CD4-positive, CD25-positive, alpha-beta regulatory T cell (primary cell): Measurements from ENCODE around the gene PAPSS1. TPM values are rescaled to one million over a fixed set of nuclear protein-coding genes. Genes with fewer than 3 reads are reported as not detected.
"Not testable (repeated sequence)": the region's sequence is repeated elsewhere in the genome, so short reads cannot be mapped to it uniquely, and the experiment has no call there.

Source experiments
- ATAC-seq, 2 donors: fragments of 150-1000 bp; cut with Tn5 transposase; one replicate each; pipeline ENCODE4 v1.10.0; 2021; ENCODE audit warnings: low read depth in 2 of 2, moderate number of reproducible peaks in 2 of 2, moderate library complexity in 1 of 2
- DNase-seq, 3 donors: peaks; one replicate each; pipeline versions ENCODE4 v3.0.0 to v3.0.0-alpha.2; 2012 to 2022; ENCODE audit warnings: mixed read lengths in 1 of 3
- H3K27ac ChIP-seq: one replicate; pipeline ENCODE4 v1.7.0; 2013; ENCODE audit warnings: mild to moderate bottlenecking, low read length; ENCODE audit not compliant: insufficient read depth, poor library complexity, severe bottlenecking
- H3K27me3 ChIP-seq: one replicate; pipeline ENCODE4 v1.7.0; 2013; ENCODE audit warnings: low read length; ENCODE audit not compliant: control insufficient read depth, insufficient read depth
- H3K36me3 ChIP-seq: one replicate; pipeline ENCODE4 v1.7.0; 2013; ENCODE audit warnings: mild to moderate bottlenecking, low read length, moderate library complexity; ENCODE audit not compliant: control insufficient read depth, insufficient read depth
- H3K4me1 ChIP-seq: 2 replicates; pipeline ENCODE4 v1.7.0; 2013; ENCODE audit warnings: mild to moderate bottlenecking, low read length; ENCODE audit not compliant: insufficient read depth, control insufficient read depth, poor library complexity, severe bottlenecking
- H3K4me3 ChIP-seq: one replicate; pipeline ENCODE4 v1.7.0; 2013; ENCODE audit warnings: low read depth, mild to moderate bottlenecking, low read length, moderate library complexity
- H3K9me3 ChIP-seq, 2 experiments: 1 replicate in 1 of 2; 2 replicates in 1 of 2; pipeline ENCODE4 v1.7.0; 2013; ENCODE audit warnings: low read length in 2 of 2, mild to moderate bottlenecking in 1 of 2, moderate library complexity in 1 of 2; ENCODE audit not compliant: control insufficient read depth in 2 of 2
- H3K27ac Mint-ChIP-seq, 3 donors: one replicate each; pipeline ENCODE4 v1.8.0; 2020 to 2022; ENCODE audit warnings: mild to moderate bottlenecking in 3 of 3, mixed read lengths in 3 of 3, moderate library complexity in 2 of 3
- H3K27me3 Mint-ChIP-seq: one replicate; pipeline ENCODE4 v1.8.0; 2022; ENCODE audit warnings: mild to moderate bottlenecking, mixed read lengths
- H3K36me3 Mint-ChIP-seq: one replicate; pipeline ENCODE4 v1.8.0; 2020; ENCODE audit warnings: mixed read lengths
- H3K4me1 Mint-ChIP-seq, 4 donors: one replicate each; pipeline ENCODE4 v1.8.0; 2020 to 2022; ENCODE audit warnings: mixed read lengths in 4 of 4, mild to moderate bottlenecking in 1 of 4
- H3K4me3 Mint-ChIP-seq, 4 donors: one replicate each; pipeline ENCODE4 v1.8.0; 2020 to 2022; ENCODE audit warnings: mild to moderate bottlenecking in 4 of 4, mixed read lengths in 4 of 4, moderate library complexity in 3 of 4
- H3K9me3 Mint-ChIP-seq, 7 donors: one replicate each; pipeline ENCODE4 v1.8.0; 2020 to 2022; ENCODE audit warnings: mixed read lengths in 7 of 7, mild to moderate bottlenecking in 3 of 7, moderate library complexity in 2 of 7
- polyA plus RNA-seq, 4 donors: library from polyadenylated mRNA; unstranded; fragments of 300-500 nt; fragmentation: Illumina TruSeq; gene quantifications; one replicate each; pipeline ENCODE4 v1.2.3, GENCODE V29; 2021
- total RNA-seq: library from RNA; stranded (reverse); gene quantifications from one replicate; pipeline ENCODE4 v1.2.3, GENCODE V29; 2022

The PAPSS1 gene
- total and polyA plus RNA-seq, 5 donors from 2014 or later, result 18.4 to 53.6 (median 38.9) TPM

GRCh38 chr4:107710493-107711459 is 9.3 kb downstream of the PAPSS1 start:
- Histone ChIP-seq H3K4me3 (no peak overlapping the region), H3K27me3 (no peaks in the 10 kb centered on the region), H3K27ac (no peak overlapping the region), H3K4me1 (no peaks in the 10 kb centered on the region), H3K9me3 (peaks cover 18 to 25% of the 10 kb centered on the region in 2 experiments), H3K36me3 (no peaks in the 10 kb centered on the region)
- ATAC-seq, result no peak
- H3K4me3 Mint-ChIP-seq, result no peak overlapping the region
- no peak overlapping the region for H3K27ac Mint-ChIP-seq
- H3K9me3 Mint-ChIP-seq, result peaks cover 0 to 24% (median 4%) of the 10 kb centered on the region in 7 donors
- peaks cover 28% of the 10 kb centered on the region for H3K36me3 Mint-ChIP-seq
- no peak for DNase-seq
- no peaks in the 10 kb centered on the region for H3K27me3 Mint-ChIP-seq
- peaks cover 6 to 17% (median 10%) of the 10 kb centered on the region in 4 donors for H3K4me1 Mint-ChIP-seq

DNA sequence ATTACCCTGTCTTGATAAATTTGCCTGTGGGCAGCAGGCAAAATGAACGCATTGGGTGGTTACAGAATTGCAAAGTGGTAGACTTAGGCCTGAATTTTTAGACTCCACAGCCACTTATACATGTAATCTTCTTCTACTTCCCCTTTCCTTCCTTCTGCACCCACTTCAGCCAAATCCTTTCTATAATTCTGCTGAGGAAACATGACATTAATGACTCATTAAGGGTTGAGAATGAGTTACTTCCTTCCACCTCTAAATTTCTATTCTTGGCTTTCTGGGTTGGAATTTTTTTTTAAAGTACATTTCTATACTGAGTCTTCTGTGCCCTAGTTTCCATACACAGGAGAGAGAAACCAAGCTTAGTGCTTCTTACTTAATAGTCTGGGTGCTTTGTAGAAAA is 10.1 kb downstream of the PAPSS1 start:
- no peaks in the 10 kb centered on the region for H3K27me3 ChIP-seq
- H3K36me3 ChIP-seq, result no peaks in the 10 kb centered on the region
- no peak overlapping the region for H3K27ac ChIP-seq
- no peaks in the 10 kb centered on the region for H3K4me1 ChIP-seq
- Mint-ChIP-seq H3K27me3 (no peaks in the 10 kb centered on the region), H3K9me3 (peaks cover 0 to 31% (median 9%) of the 10 kb centered on the region in 7 donors), H3K4me3 (no peak overlapping the region), H3K4me1 (peaks cover 5 to 13% (median 9%) of the 10 kb centered on the region in 4 donors), H3K27ac (no peak overlapping the region), H3K36me3 (peaks cover 23% of the 10 kb centered on the region)
- peaks cover 25 to 34% of the 10 kb centered on the region in 2 experiments for H3K9me3 ChIP-seq
- H3K4me3 ChIP-seq, result no peak overlapping the region
- DNase-seq (no peak), ATAC-seq (no peak)

DNA sequence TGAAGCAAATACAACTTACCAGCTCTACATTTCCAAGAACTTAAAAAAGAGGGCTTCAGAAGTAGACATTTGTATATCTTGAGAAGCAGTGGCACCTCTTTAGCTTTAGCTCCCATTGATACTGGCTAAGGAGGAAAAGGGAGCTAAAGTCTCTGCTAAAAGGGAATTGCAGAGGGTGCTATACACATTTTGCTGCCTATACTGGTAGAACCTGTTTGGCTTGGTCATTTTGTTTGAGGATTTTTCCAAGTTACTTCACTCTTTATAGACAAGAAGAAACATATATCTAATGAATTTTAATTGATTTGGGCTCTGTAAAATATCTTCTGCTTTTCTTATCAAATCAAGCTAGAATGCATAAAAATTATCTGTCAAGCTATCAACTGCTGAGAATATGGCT is 11.8 kb downstream of the PAPSS1 start:
- Mint-ChIP-seq H3K9me3 (peaks cover 2 to 43% (median 14%) of the 10 kb centered on the region in 7 donors), H3K27me3 (no peaks in the 10 kb centered on the region), H3K36me3 (peaks cover 24% of the 10 kb centered on the region), H3K4me1 (peaks cover 0 to 14% (median 7%) of the 10 kb centered on the region in 4 donors), H3K4me3 (peak overlapping the region in 1 of 4 donors; percentile 10), H3K27ac (no peak overlapping the region)
- Histone ChIP-seq H3K9me3 (peaks cover 25 to 48% of the 10 kb centered on the region in 2 experiments), H3K4me1 (no peaks in the 10 kb centered on the region), H3K36me3 (no peaks in the 10 kb centered on the region), H3K27me3 (no peaks in the 10 kb centered on the region), H3K4me3 (no peak overlapping the region), H3K27ac (no peak overlapping the region)
- ATAC-seq (no peak), DNase-seq (no peak)

DNA sequence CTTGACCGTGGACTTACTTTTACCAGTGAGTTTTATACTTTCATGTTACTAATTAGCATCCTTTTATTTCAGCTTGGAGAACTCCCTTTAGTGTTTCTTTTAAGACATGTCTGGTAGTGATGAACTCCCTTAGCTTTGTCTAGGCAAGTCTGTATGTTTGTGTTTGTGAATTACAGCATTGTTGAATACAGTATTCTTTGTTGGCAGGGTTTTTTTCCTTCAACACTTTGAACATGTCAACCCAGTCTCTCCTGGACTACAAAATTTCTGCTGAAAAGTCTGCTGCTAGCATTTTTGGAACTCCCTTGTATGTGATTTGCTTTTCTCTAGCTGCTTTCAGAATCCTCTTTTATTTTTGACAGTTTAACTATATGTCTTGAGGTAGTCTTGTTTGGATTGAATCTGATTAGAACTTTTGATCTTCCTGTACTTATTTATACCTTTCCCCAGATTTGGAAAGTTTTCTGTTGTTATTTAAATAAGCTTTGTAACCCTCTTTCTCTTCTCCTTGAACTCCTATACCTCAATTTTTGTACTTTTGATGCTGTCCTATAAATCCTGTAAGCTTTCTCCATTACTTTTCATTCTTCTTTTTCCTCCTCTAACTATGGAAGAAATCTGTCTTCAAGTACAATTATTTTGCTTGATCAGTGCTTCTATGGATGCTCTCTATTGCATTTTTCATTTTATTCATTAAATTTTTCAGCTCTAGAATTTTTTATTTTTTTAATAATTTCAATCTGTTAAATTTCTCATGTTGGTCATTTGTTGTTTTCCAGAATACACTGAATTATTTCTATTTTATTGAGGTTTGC is 14.1 kb downstream of the PAPSS1 start:
- Histone ChIP-seq H3K4me3 (no peak overlapping the region), H3K36me3 (peaks cover 3% of the 10 kb centered on the region), H3K27me3 (no peaks in the 10 kb centered on the region), H3K4me1 (no peaks in the 10 kb centered on the region), H3K9me3 (peaks cover 25 to 48% of the 10 kb centered on the region in 2 experiments), H3K27ac (no peak overlapping the region)
- Mint-ChIP-seq H3K36me3 (peaks cover 32% of the 10 kb centered on the region), H3K27ac (no peak overlapping the region), H3K27me3 (no peaks in the 10 kb centered on the region), H3K9me3 (peaks cover 3 to 47% (median 14%) of the 10 kb centered on the region in 7 donors), H3K4me3 (no peak overlapping the region), H3K4me1 (peaks cover 6 to 20% (median 14%) of the 10 kb centered on the region in 4 donors)
- DNase-seq, result no peak
- no peak for ATAC-seq

DNA sequence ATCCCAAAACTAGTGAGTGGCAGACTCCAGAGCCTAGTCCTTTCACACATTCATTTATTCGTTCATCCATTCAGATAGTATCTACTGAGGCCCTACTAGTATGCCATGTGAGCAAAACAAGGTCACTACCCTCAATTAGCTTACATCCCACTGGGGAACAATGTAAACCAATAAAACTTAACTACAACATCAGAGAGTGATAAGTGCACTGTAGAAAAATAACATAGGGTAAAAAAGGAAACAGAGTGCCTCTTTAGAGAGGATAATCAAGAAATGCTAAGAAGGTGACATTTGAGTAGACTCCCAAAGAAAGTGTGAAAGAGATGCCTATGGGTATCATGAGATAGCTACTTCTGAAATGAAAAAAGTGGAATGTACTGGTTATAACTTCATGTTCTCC is 18.5 kb downstream of the PAPSS1 start:
- DNase-seq (no peak), ATAC-seq (no peak)
- H3K36me3 Mint-ChIP-seq, result peaks cover 43% of the 10 kb centered on the region
- no peak overlapping the region for H3K4me3 ChIP-seq
- no peak overlapping the region for H3K27ac ChIP-seq
- H3K4me1 ChIP-seq, result no peaks in the 10 kb centered on the region
- peaks cover 1 to 31% (median 13%) of the 10 kb centered on the region in 7 donors for H3K9me3 Mint-ChIP-seq
- H3K27me3 ChIP-seq, result no peaks in the 10 kb centered on the region
- H3K27ac Mint-ChIP-seq, result no peak overlapping the region
- H3K27me3 Mint-ChIP-seq, result no peaks in the 10 kb centered on the region
- H3K4me3 Mint-ChIP-seq, result no peak overlapping the region
- peaks cover 9 to 14% (median 10%) of the 10 kb centered on the region in 4 donors for H3K4me1 Mint-ChIP-seq
- peaks cover 17 to 30% of the 10 kb centered on the region in 2 experiments for H3K9me3 ChIP-seq
- peaks cover 16% of the 10 kb centered on the region for H3K36me3 ChIP-seq

DNA sequence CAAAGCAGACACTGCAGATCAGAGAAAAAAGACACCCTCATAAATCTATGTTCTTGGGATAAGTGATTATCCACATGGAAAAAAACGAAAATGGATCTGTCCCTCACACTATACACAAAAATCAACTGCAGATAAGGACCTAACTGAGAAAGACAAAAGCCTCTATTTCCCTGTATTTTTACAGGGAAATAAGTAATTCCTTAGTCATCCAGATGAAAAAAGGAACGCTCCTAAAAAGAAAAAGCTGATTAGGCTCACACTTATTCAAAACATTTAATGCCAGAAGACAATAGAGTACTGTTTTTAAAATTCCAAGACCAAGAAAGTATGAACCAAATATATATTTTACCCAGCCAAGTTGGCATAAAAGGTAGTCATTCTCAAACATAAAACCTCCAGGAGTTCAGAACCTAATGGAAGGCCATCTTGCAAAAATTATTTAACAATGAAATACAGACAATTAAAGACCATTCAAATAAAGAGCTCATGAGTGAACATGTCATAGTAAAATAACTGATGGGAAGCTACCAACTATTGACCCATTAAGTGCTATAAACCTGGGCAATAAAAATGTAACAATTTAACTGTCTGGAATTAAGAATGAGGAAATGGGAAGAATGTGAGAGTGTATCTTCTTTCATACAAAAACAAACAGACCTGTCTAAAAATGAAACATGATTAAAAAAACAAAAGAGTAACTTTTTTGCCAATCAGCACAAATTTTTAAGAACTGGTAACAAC is 20.4 kb downstream of the PAPSS1 start:
- no peaks in the 10 kb centered on the region for H3K27me3 ChIP-seq
- H3K27ac ChIP-seq, result no peak overlapping the region
- no peak for DNase-seq
- H3K4me3 Mint-ChIP-seq, result no peak overlapping the region
- H3K27ac Mint-ChIP-seq, result no peak overlapping the region
- peaks cover 0 to 21% (median 4%) of the 10 kb centered on the region in 7 donors for H3K9me3 Mint-ChIP-seq
- peaks cover 10 to 20% (median 19%) of the 10 kb centered on the region in 4 donors for H3K4me1 Mint-ChIP-seq
- no peak overlapping the region for H3K4me3 ChIP-seq
- H3K27me3 Mint-ChIP-seq, result no peaks in the 10 kb centered on the region
- H3K9me3 ChIP-seq, result peaks cover 2 to 11% of the 10 kb centered on the region in 2 experiments
- ATAC-seq, result no peak
- H3K36me3 ChIP-seq, result peaks cover 16% of the 10 kb centered on the region
- H3K36me3 Mint-ChIP-seq, result peaks cover 57% of the 10 kb centered on the region
- H3K4me1 ChIP-seq, result no peaks in the 10 kb centered on the region

- H3K36me3 Mint-ChIP-seq, result peaks cover 61% of the 10 kb centered on the region
- H3K4me3 Mint-ChIP-seq, H3K27ac Mint-ChIP-seq, H3K9me3 Mint-ChIP-seq, H3K27me3 Mint-ChIP-seq, H3K27me3 ChIP-seq, ATAC-seq, H3K27ac ChIP-seq, H3K4me3 ChIP-seq, DNase-seq, H3K9me3 ChIP-seq: not testable (repeated sequence)
- H3K4me1 Mint-ChIP-seq, result peaks cover 20 to 38% (median 30%) of the 10 kb centered on the region in 4 donors
- H3K36me3 ChIP-seq, result peaks cover 21% of the 10 kb centered on the region
- H3K4me1 ChIP-seq, result peaks cover 12% of the 10 kb centered on the region
These were observed 23.8 kb downstream of the PAPSS1 start for GRCh38 chr4:107696187-107696586.
